Glutamatergic neuron (in vitro differentiated cells): ENCODE measurements around the gene RGR. TPM values are rescaled to one million over a fixed set of nuclear protein-coding genes. Genes with fewer than 3 reads are reported as not detected.

Experiments
- DNase-seq: peaks from one replicate; pipeline ENCODE4 v3.0.0; 2022
- H3K27ac Mint-ChIP-seq: one replicate; pipeline ENCODE4 v1.8.0; 2020; ENCODE audit warnings: mild to moderate bottlenecking, mixed read lengths, inconsistent platforms; ENCODE audit not compliant: unreplicated experiment
- H3K27me3 Mint-ChIP-seq: one replicate; pipeline ENCODE4 v1.8.0; 2020; ENCODE audit warnings: mild to moderate bottlenecking, moderate library complexity, mixed read lengths, inconsistent platforms; ENCODE audit not compliant: unreplicated experiment
- H3K36me3 Mint-ChIP-seq: one replicate; pipeline ENCODE4 v1.8.0; 2020; ENCODE audit warnings: mild to moderate bottlenecking, mixed read lengths, inconsistent platforms; ENCODE audit not compliant: unreplicated experiment
- H3K4me1 Mint-ChIP-seq: one replicate; pipeline ENCODE4 v1.8.0; 2020; ENCODE audit warnings: mild to moderate bottlenecking, low read depth, mixed read lengths, inconsistent platforms; ENCODE audit not compliant: unreplicated experiment
- H3K4me3 Mint-ChIP-seq: one replicate; pipeline ENCODE4 v1.8.0; 2020; ENCODE audit warnings: mild to moderate bottlenecking, mixed read lengths, inconsistent platforms; ENCODE audit not compliant: unreplicated experiment
- H3K9me3 Mint-ChIP-seq: one replicate; pipeline ENCODE4 v1.8.0; 2020; ENCODE audit warnings: mild to moderate bottlenecking, moderate library complexity, mixed read lengths, inconsistent platforms; ENCODE audit not compliant: unreplicated experiment
- CTCF ChIP-seq: fragments of 200-600 bp; sonication (generic); IDR thresholded peaks from one replicate; pipeline ENCODE4 v1.5.0; 2021; ENCODE audit not compliant: partially characterized antibody, unreplicated experiment
- total RNA-seq: library from RNA; stranded (reverse); fragmentation: NEBNext Ultra II Directional; extraction: Animal tissue kit (Norgen Biotek cat#: 25700); gene quantifications from one replicate; pipeline ENCODE4 v1.2.1, GENCODE V29; 2021; ENCODE audit not compliant: unreplicated experiment

RGR gene
- total RNA-seq, 1 donor from 2014 or later = not detected

GRCh38 chr10:84302223-84302622 is 57.4 kb downstream of the RGR start:
- Mint-ChIP-seq H3K4me3 (no peak overlapping the region), H3K27ac (no peak overlapping the region), H3K4me1 (peaks cover 2% of the 10 kb centered on the region), H3K27me3 (no peaks in the 10 kb centered on the region), H3K9me3 (no peaks in the 10 kb centered on the region), H3K36me3 (no peaks in the 10 kb centered on the region)
- TF ChIP-seq CTCF = no peak
- no peak for DNase-seq

GRCh38 chr10:84306751-84307384 is 62.0 kb downstream of the RGR start:
- Mint-ChIP-seq H3K4me1 (no peaks in the 10 kb centered on the region), H3K27me3 (no peaks in the 10 kb centered on the region), H3K27ac (no peak overlapping the region), H3K9me3 (no peaks in the 10 kb centered on the region), H3K36me3 (no peaks in the 10 kb centered on the region), H3K4me3 (no peak overlapping the region)
- no peak for DNase-seq
- no peak for TF ChIP-seq CTCF

GRCh38 chr10:84308021-84308420 is 63.2 kb downstream of the RGR start:
- no peak overlapping the region for H3K4me3 Mint-ChIP-seq
- TF ChIP-seq CTCF = no peak
- no peaks in the 10 kb centered on the region for H3K9me3 Mint-ChIP-seq
- no peaks in the 10 kb centered on the region for H3K4me1 Mint-ChIP-seq
- no peaks in the 10 kb centered on the region for H3K27me3 Mint-ChIP-seq
- no peaks in the 10 kb centered on the region for H3K36me3 Mint-ChIP-seq
- DNase-seq = no peak
- H3K27ac Mint-ChIP-seq = no peak overlapping the region

- no peak for TF ChIP-seq CTCF
- Mint-ChIP-seq H3K4me3 (no peak overlapping the region), H3K4me1 (no peaks in the 10 kb centered on the region), H3K9me3 (no peaks in the 10 kb centered on the region), H3K27ac (no peak overlapping the region), H3K36me3 (no peaks in the 10 kb centered on the region), H3K27me3 (no peaks in the 10 kb centered on the region)
- DNase-seq = no peak
These were observed 63.8 kb downstream of the RGR start for GRCh38 chr10:84308481-84309304.

Other genes starting within 250 kb of the RGR start
- gene GHITM, start 105.5 kb upstream of the RGR start, total RNA-seq = 120 TPM
- not detected for gene GPR15LG, start 71.3 kb upstream of the RGR start, total RNA-seq
- 6.1 TPM for gene CDHR1, start 50.5 kb upstream of the RGR start, total RNA-seq
- not detected for gene LRIT2, start 19.5 kb upstream of the RGR start, total RNA-seq
- not detected for gene LRIT1, start 3.5 kb upstream of the RGR start, total RNA-seq
- gene CCSER2, start 83.5 kb downstream of the RGR start, total RNA-seq = 168 TPM